NT2/D1 (cell line): ENCODE measurements around the gene SDC3.

ENCODE experiments used
- DNase-seq: peaks from one replicate; pipeline ENCODE4 v3.0.0-alpha.2; 2011; ENCODE audit warnings: low read depth, low spot score
- H3K27me3 ChIP-seq: 2 replicates; pipeline ENCODE4 v1.6.0; 2011; ENCODE audit warnings: mild to moderate bottlenecking; ENCODE audit not compliant: insufficient read length, insufficient read depth
- H3K36me3 ChIP-seq: 2 replicates; pipeline ENCODE4 v1.6.1; 2011; ENCODE audit warnings: mild to moderate bottlenecking, low read length, mixed read lengths; ENCODE audit not compliant: insufficient read depth, insufficient read length
- H3K4me1 ChIP-seq: 2 replicates; pipeline ENCODE4 v1.5.1; 2011; ENCODE audit not compliant: insufficient read depth, insufficient read length
- H3K4me3 ChIP-seq: 2 replicates; pipeline ENCODE4 v1.5.1; 2011; ENCODE audit warnings: low read depth; ENCODE audit not compliant: insufficient read length
- H3K9ac ChIP-seq: 2 replicates; pipeline ENCODE4 v1.6.0; 2011; ENCODE audit warnings: low read depth; ENCODE audit not compliant: insufficient read length
- H3K9me3 ChIP-seq: 2 replicates; pipeline ENCODE4 v1.5.1; 2011; ENCODE audit warnings: mild to moderate bottlenecking, low read length; ENCODE audit not compliant: insufficient read depth
- SUZ12 ChIP-seq: IDR thresholded peaks from 2 replicates; pipeline ENCODE4 v1.6.1; 2011; ENCODE audit not compliant: insufficient read length, insufficient read depth; ENCODE audit errors: extremely low read depth
- YY1 ChIP-seq: IDR thresholded peaks from 2 replicates; pipeline ENCODE4 v1.6.1; 2011; ENCODE audit not compliant: insufficient read length, insufficient read depth
- ZNF274 ChIP-seq: IDR thresholded peaks from 2 replicates; pipeline ENCODE4 v1.6.1; 2011; ENCODE audit warnings: mild to moderate bottlenecking, low read depth, low read length

Gene SDC3

GRCh38 chr1:30901798-30902581 is 6.6 kb downstream of the SDC3 start:
- H3K27me3 ChIP-seq: peaks cover 2% of the 10 kb centered on the region
- no peak for DNase-seq
- no peaks in the 10 kb centered on the region for H3K9me3 ChIP-seq
- H3K9ac ChIP-seq: peak overlapping the region; percentile 11
- no peak for TF ChIP-seq SUZ12
- no peak for TF ChIP-seq ZNF274
- no peak for TF ChIP-seq YY1
- no peaks in the 10 kb centered on the region for H3K36me3 ChIP-seq
- H3K4me3 ChIP-seq: no peak overlapping the region
- H3K4me1 ChIP-seq: peaks cover 40% of the 10 kb centered on the region

GRCh38 chr1:30900931-30901560 is 7.5 kb downstream of the SDC3 start:
- H3K36me3 ChIP-seq: no peaks in the 10 kb centered on the region
- H3K9ac ChIP-seq: no peak overlapping the region
- H3K9me3 ChIP-seq: no peaks in the 10 kb centered on the region
- no peaks in the 10 kb centered on the region for H3K27me3 ChIP-seq
- no peak overlapping the region for H3K4me3 ChIP-seq
- peaks cover 39% of the 10 kb centered on the region for H3K4me1 ChIP-seq
- no peak for TF ChIP-seq ZNF274
- TF ChIP-seq SUZ12: no peak
- no peak for DNase-seq

- Histone ChIP-seq H3K27me3 (no peaks in the 10 kb centered on the region), H3K4me3 (no peak overlapping the region), H3K36me3 (no peaks in the 10 kb centered on the region), H3K9ac (no peak overlapping the region), H3K4me1 (peaks cover 37% of the 10 kb centered on the region), H3K9me3 (no peaks in the 10 kb centered on the region)
- no peak for DNase-seq
- no peak for TF ChIP-seq SUZ12
- TF ChIP-seq YY1: no peak
- TF ChIP-seq ZNF274: no peak
These were observed 8.1 kb downstream of the SDC3 start for GRCh38 chr1:30900486-30900885.

- Histone ChIP-seq H3K4me1 (peaks cover 40% of the 10 kb centered on the region), H3K36me3 (no peaks in the 10 kb centered on the region), H3K9me3 (no peaks in the 10 kb centered on the region), H3K9ac (no peak overlapping the region), H3K4me3 (no peak overlapping the region), H3K27me3 (no peaks in the 10 kb centered on the region)
- TF ChIP-seq SUZ12: no peak
- TF ChIP-seq ZNF274: no peak
- TF ChIP-seq YY1: no peak
- DNase-seq: no peak
These were observed 8.8 kb downstream of the SDC3 start for GRCh38 chr1:30899577-30900389.

GRCh38 chr1:30898031-30898815 is 10.3 kb downstream of the SDC3 start:
- Histone ChIP-seq H3K9ac (no peak overlapping the region), H3K4me3 (no peak overlapping the region), H3K9me3 (no peaks in the 10 kb centered on the region), H3K27me3 (no peaks in the 10 kb centered on the region), H3K36me3 (no peaks in the 10 kb centered on the region), H3K4me1 (peaks cover 40% of the 10 kb centered on the region)
- no peak for DNase-seq
- TF ChIP-seq ZNF274 (no peak), SUZ12 (no peak), YY1 (no peak)

GRCh38 chr1:30896905-30897304 is 11.7 kb downstream of the SDC3 start:
- TF ChIP-seq SUZ12 (no peak), ZNF274 (no peak), YY1 (no peak)
- Histone ChIP-seq H3K36me3 (no peaks in the 10 kb centered on the region), H3K27me3 (no peaks in the 10 kb centered on the region), H3K9ac (no peak overlapping the region), H3K4me1 (peaks cover 43% of the 10 kb centered on the region), H3K9me3 (no peaks in the 10 kb centered on the region), H3K4me3 (no peak overlapping the region)
- no peak for DNase-seq
